Stimulated activated CD4-positive, alpha-beta T cell treated with anti-CD3 and anti-CD28 coated beads, Interleukin-1b, Interleukin-23, amount 100 ng/mL, for 24 hours (primary cell): Measurements from ENCODE around the gene NXPH4.

ENCODE experiments used
- DNase-seq, 4 experiments: peaks; one replicate each; pipeline ENCODE4 v3.0.0-alpha.2; 2020; ENCODE audit warnings: low read depth in 4 of 4, low spot score in 1 of 4

The NXPH4 gene

GRCh38 chr12:57216014-57216911 is at the start of gene NXPH4:
NXPH4 (plus strand) TSS chr12:57216794; CDS start chr12:57216970, 176 bp downstream.
- no peak for DNase-seq

GRCh38 chr12:57166971-57167371 is 49.6 kb upstream of the NXPH4 start:
- DNase-seq = peak in 2 of 4 experiments; percentile 34 to 55

- DNase-seq = no peak
Measured at GRCh38 chr12:57168058-57168457, 48.5 kb upstream of the NXPH4 start.

- DNase-seq = no peak
Measured at GRCh38 chr12:57169046-57169795, 47.4 kb upstream of the NXPH4 start.

- no peak for DNase-seq
Measured at GRCh38 chr12:57169969-57170368, 46.6 kb upstream of the NXPH4 start.

GRCh38 chr12:57170408-57170807 is 46.2 kb upstream of the NXPH4 start:
- no peak for DNase-seq

- DNase-seq = no peak
Measured at GRCh38 chr12:57170927-57171326, 45.7 kb upstream of the NXPH4 start.

GRCh38 chr12:57171668-57172067 is 44.9 kb upstream of the NXPH4 start:
- DNase-seq = no peak

- no peak for DNase-seq
Measured at GRCh38 chr12:57173089-57173488, 43.5 kb upstream of the NXPH4 start.

- no peak for DNase-seq
Measured at GRCh38 chr12:57173683-57174082, 42.9 kb upstream of the NXPH4 start.

GRCh38 chr12:57175428-57176138 is 41.0 kb upstream of the NXPH4 start:
- peak in 3 of 4 experiments; percentile 15 to 41 (median 18) for DNase-seq

GRCh38 chr12:57176139-57176477 is 40.5 kb upstream of the NXPH4 start:
- no peak for DNase-seq

- no peak for DNase-seq
Measured at GRCh38 chr12:57176846-57177245, 39.7 kb upstream of the NXPH4 start.

GRCh38 chr12:57177354-57177753 is 39.2 kb upstream of the NXPH4 start:
- no peak for DNase-seq

GRCh38 chr12:57178213-57178612 is 38.4 kb upstream of the NXPH4 start:
- DNase-seq = no peak

GRCh38 chr12:57179331-57180086 is 37.1 kb upstream of the NXPH4 start:
- no peak for DNase-seq

GRCh38 chr12:57180321-57180989 is 36.1 kb upstream of the NXPH4 start:
- DNase-seq = no peak

GRCh38 chr12:57181072-57181471 is 35.5 kb upstream of the NXPH4 start:
- no peak for DNase-seq

GRCh38 chr12:57181561-57182155 is 34.9 kb upstream of the NXPH4 start:
- no peak for DNase-seq
